ENCODE measurements around the gene SETD2. TPM values are rescaled to one million over a fixed set of nuclear protein-coding genes. Genes with fewer than 3 reads are reported as not detected.

The SETD2 gene
- total RNA-seq, 1 donor from 2014 or later: 26.4 TPM

GRCh38 chr3:47096959-47097358 is 67.0 kb downstream of the SETD2 start:
- TF ChIP-seq CTCF (IDR thresholded peaks at IDR 0.05; ENCODE audit: borderline replicate concordance): no peak
- no peak for DNase-seq
- intact Hi-C loops (cut with micrococcal nuclease): no loop called here
- no peak overlapping the region for H3K4me3 ChIP-seq
- no peaks in the 10 kb centered on the region for H3K27me3 ChIP-seq (ENCODE audit: low read depth)
- H3K27ac ChIP-seq (replicated peaks): no peak overlapping the region
- no peaks in the 10 kb centered on the region for H3K9me3 ChIP-seq (replicated peaks)
- H3K4me1 ChIP-seq: no peaks in the 10 kb centered on the region
- H3K36me3 ChIP-seq: peaks cover 71% of the 10 kb centered on the region

GRCh38 chr3:47092090-47092489 is 71.8 kb downstream of the SETD2 start:
- TF ChIP-seq CTCF (IDR thresholded peaks at IDR 0.05; ENCODE audit: borderline replicate concordance): no peak
- intact Hi-C loops (cut with micrococcal nuclease): no loop called here
- Histone ChIP-seq H3K27ac (replicated peaks) (no peak overlapping the region), H3K4me3 (no peak overlapping the region), H3K9me3 (replicated peaks) (no peaks in the 10 kb centered on the region), H3K36me3 (peaks cover 64% of the 10 kb centered on the region), H3K4me1 (no peaks in the 10 kb centered on the region), H3K27me3 (ENCODE audit: low read depth) (no peaks in the 10 kb centered on the region)
- no peak for DNase-seq

- no peak for DNase-seq
- no peaks in the 10 kb centered on the region for H3K27me3 ChIP-seq (ENCODE audit: low read depth)
- no peak for TF ChIP-seq CTCF (IDR thresholded peaks at IDR 0.05; ENCODE audit: borderline replicate concordance)
- H3K4me1 ChIP-seq: no peaks in the 10 kb centered on the region
- no peak overlapping the region for H3K4me3 ChIP-seq
- intact Hi-C loops (cut with micrococcal nuclease): no loop called here
- no peak overlapping the region for H3K27ac ChIP-seq (replicated peaks)
- H3K36me3 ChIP-seq: peaks cover 55% of the 10 kb centered on the region
- no peaks in the 10 kb centered on the region for H3K9me3 ChIP-seq (replicated peaks)
These were observed 74.3 kb downstream of the SETD2 start for GRCh38 chr3:47089630-47090029.

- Histone ChIP-seq H3K27ac (replicated peaks) (no peak overlapping the region), H3K36me3 (peaks cover 71% of the 10 kb centered on the region), H3K27me3 (ENCODE audit: low read depth) (no peaks in the 10 kb centered on the region), H3K9me3 (replicated peaks) (no peaks in the 10 kb centered on the region), H3K4me1 (no peaks in the 10 kb centered on the region), H3K4me3 (no peak overlapping the region)
- intact Hi-C loops (cut with micrococcal nuclease): no loop called here
- no peak for TF ChIP-seq CTCF (IDR thresholded peaks at IDR 0.05; ENCODE audit: borderline replicate concordance)
- no peak for DNase-seq
These were observed 77.8 kb downstream of the SETD2 start for GRCh38 chr3:47086071-47086470.

GRCh38 chr3:47083786-47084185 is 80.1 kb downstream of the SETD2 start:
- Histone ChIP-seq H3K4me1 (no peaks in the 10 kb centered on the region), H3K9me3 (replicated peaks) (no peaks in the 10 kb centered on the region), H3K27ac (replicated peaks) (no peak overlapping the region), H3K4me3 (no peak overlapping the region), H3K27me3 (ENCODE audit: low read depth) (no peaks in the 10 kb centered on the region), H3K36me3 (peaks cover 73% of the 10 kb centered on the region)
- no peak for TF ChIP-seq CTCF (IDR thresholded peaks at IDR 0.05; ENCODE audit: borderline replicate concordance)
- DNase-seq: no peak
- intact Hi-C loops (cut with micrococcal nuclease): no loop called here

GRCh38 chr3:47082519-47082918 is 81.4 kb downstream of the SETD2 start:
- no peak overlapping the region for H3K27ac ChIP-seq (replicated peaks)
- H3K9me3 ChIP-seq (replicated peaks): no peaks in the 10 kb centered on the region
- intact Hi-C loops (cut with micrococcal nuclease): no loop called here
- H3K36me3 ChIP-seq: peaks cover 73% of the 10 kb centered on the region
- TF ChIP-seq CTCF (IDR thresholded peaks at IDR 0.05; ENCODE audit: borderline replicate concordance): no peak
- H3K27me3 ChIP-seq (ENCODE audit: low read depth): no peaks in the 10 kb centered on the region
- no peak for DNase-seq
- no peak overlapping the region for H3K4me3 ChIP-seq
- H3K4me1 ChIP-seq: no peaks in the 10 kb centered on the region

Data from left ventricle myocardium inferior (tissue), 1 donor.